Activated naive CD4-positive, alpha-beta T cell treated with anti-CD3 and anti-CD28 coated beads for 36 hours (primary cell): ENCODE measurements around the gene RBKS. TPM values are rescaled to one million over a fixed set of nuclear protein-coding genes. Genes with fewer than 3 reads are reported as not detected.

Experiments used
- CTCF ChIA-PET: fragments of 350-600 bp; sonication (Branson Sonifier 250); formaldehyde crosslinking; loops from one replicate; lab custom pipeline; 2021; ENCODE audit warnings: antibody characterized with exemption; lab: Charles Lee
- DNase-seq: peaks from one replicate; pipeline ENCODE4 v3.0.0-alpha.2; 2020
- H3K27ac Mint-ChIP-seq: one replicate; pipeline ENCODE4 v1.8.0; 2021; ENCODE audit warnings: mild to moderate bottlenecking, mixed read lengths
- H3K27me3 Mint-ChIP-seq: one replicate; pipeline ENCODE4 v1.8.0; 2021; ENCODE audit warnings: low read depth, mixed read lengths
- H3K36me3 Mint-ChIP-seq: one replicate; pipeline ENCODE4 v1.8.0; 2021; ENCODE audit warnings: low read depth, mixed read lengths
- H3K4me1 Mint-ChIP-seq: one replicate; pipeline ENCODE4 v1.8.0; 2021; ENCODE audit warnings: low read depth, mixed read lengths
- H3K4me3 Mint-ChIP-seq: one replicate; pipeline ENCODE4 v1.8.0; 2021; ENCODE audit warnings: mild to moderate bottlenecking, moderate library complexity, mixed read lengths
- H3K9me3 Mint-ChIP-seq: one replicate; pipeline ENCODE4 v1.8.0; 2021; ENCODE audit warnings: mixed read lengths
- intact Hi-C: fragments of 100-400 bp; cut with micrococcal nuclease; formaldehyde crosslinking; loops from one replicate; pipeline ENCODE4 v1.15.1; 2023
- total RNA-seq, 2 experiments: library from RNA; stranded (reverse); gene quantifications; one replicate each; pipeline ENCODE4 v1.2.3, GENCODE V29; 2021

Gene RBKS
- 1 to 10 TPM; 1.1 to 1.2 TPM for total RNA-seq

DNA sequence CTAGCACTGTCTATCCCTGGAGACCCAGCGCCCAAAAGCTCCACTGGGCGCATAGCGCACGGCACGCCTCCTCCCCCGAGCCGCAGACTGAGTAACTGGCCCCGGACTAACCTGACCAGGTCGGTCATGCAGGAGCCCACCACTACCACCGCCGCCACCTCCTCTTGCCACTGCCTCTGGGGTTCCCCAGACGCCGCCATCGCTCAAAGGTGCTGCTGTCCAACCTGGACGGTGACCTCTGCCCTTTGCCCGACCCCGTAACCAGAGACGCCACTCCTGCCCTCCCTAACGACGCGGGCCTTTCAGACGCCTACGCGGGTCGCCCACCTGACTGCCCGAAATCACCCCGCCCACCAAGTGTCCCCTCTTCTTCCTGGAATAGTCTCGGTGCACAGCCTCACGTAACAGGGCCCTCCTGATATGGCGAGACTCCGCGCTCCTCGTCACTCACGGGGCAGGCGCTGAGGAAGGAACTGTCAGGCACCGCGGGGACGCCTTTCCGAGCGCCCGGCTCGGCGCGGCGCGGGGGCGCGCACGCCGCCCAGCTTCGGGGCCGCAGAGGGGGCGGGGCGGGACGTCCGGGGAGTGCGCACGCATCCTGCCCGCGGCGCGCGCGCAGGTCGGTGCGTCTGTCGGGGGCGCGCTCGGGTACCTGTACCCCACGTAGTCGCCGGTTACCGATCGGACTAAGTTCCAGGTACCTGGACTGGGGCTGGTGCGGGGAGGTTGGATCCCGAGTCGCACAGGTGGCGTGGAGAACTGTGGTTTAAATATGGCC lies at the start of gene RBKS, which contains the start of gene BABAM2:
TSS of gene RBKS (minus strand) at position 242 of the 778 bp plus-strand sequence. CDS start at position 200, 42 bp downstream.
TSS of gene BABAM2 (plus strand) at position 584 of the 778 bp plus-strand sequence. CDS start 3,828 bp downstream, outside the sequence.
- DNase-seq = peak; percentile 88
- intact Hi-C loops = loop anchor here (1.0 to 5.0 kb wide), 6 partner anchors 12 to 522 kb away; partner anchors contain the start of gene FOSL2
- Mint-ChIP-seq H3K36me3 (peaks cover 18% of the 10 kb centered on the region), H3K27me3 (no peaks in the 10 kb centered on the region), H3K27ac (peak within 1 kb of the TSS; percentile 97), H3K9me3 (no peaks in the 10 kb centered on the region), H3K4me3 (peak within 1 kb of the TSS; percentile 96), H3K4me1 (peaks cover 47% of the 10 kb centered on the region)
- CTCF ChIA-PET = interaction anchor here (1.4 kb wide), 1 partner anchor 18 kb away, joined by 3 read pairs; no protein-coding TSS in a partner anchor

DNA sequence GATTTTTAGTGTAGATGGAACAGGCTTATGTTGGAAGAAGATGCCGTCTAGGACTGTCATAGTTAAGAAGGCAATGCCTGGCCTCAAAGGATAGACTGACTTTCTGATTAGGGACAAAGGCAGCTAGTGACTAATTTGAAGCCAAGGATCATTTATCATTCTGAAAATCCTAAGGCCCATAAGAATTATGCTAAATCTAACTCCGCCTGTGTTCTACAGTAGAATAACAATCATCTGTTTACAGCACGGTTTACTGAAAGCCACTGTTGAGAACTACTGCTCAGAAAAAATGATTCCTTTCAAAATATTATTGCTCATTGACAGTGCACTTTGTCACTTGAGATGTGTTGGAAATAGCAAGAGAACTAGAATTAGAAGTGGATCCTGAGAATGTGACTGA lies 44.8 kb upstream of the RBKS start:
- intact Hi-C loops = no loop called here
- H3K4me1 Mint-ChIP-seq = peaks cover 4% of the 10 kb centered on the region

DNA sequence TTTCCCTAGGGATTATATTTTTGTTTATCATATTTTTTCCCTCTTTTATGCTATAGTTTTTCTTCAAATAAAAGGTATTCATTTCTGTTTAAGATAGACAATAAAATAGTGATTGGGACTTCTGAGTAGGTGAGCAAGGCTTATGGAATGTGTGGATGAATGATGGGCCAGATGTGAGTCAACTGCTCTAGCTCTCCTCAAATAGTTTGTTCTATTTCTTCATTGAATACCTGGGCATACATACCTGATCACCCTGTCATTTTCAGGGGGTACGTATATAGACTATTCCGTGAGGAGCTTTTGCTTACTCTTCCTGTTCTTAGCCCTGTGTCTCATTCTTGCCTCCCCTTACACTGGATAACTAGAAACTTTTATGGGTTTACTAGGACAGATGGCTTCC lies 42.2 kb upstream of the RBKS start:
- CTCF ChIA-PET = no interaction called here
- H3K27ac Mint-ChIP-seq = no peak overlapping the region
- no peak overlapping the region for H3K4me3 Mint-ChIP-seq
- intact Hi-C loops = no loop called here
- no peak for DNase-seq
- peaks cover 4% of the 10 kb centered on the region for H3K4me1 Mint-ChIP-seq
- H3K9me3 Mint-ChIP-seq = no peaks in the 10 kb centered on the region
- H3K27me3 Mint-ChIP-seq = no peaks in the 10 kb centered on the region
- peaks cover 19% of the 10 kb centered on the region for H3K36me3 Mint-ChIP-seq

More for the DNA sequence above, 44.8 kb upstream of the RBKS start:
- Mint-ChIP-seq H3K27me3 (no peaks in the 10 kb centered on the region), H3K27ac (no peak overlapping the region), H3K4me3 (no peak overlapping the region), H3K9me3 (no peaks in the 10 kb centered on the region), H3K36me3 (peaks cover 13% of the 10 kb centered on the region)
- no peak for DNase-seq
- CTCF ChIA-PET = no interaction called here

DNA sequence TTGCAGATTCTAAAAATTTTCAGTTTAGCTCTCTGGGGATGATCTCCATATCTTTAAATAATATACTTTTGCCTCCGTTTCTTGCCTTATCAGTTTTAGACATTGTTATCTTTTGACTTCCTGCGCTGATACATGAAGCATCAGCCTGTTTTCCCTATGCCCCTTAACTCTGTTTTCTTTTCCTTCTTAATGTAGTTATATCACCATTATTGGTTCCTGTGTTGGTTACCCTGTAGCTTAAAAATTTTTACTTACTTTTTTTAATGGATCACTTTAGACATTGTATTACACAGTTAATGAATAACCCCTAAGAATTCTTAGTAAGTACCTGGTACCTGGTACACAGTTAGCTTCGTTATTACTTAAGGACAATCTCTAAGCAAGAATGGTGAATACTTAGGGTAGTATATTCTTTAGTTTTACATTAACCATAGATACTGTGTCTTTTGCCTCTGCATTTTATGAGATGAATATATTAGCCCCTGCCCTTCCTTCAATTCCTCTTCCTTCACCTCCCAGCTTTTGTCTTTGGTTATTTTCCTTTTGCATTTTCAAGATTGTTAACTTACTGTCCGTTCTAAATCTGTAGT lies 41.3 kb upstream of the RBKS start:
- Mint-ChIP-seq H3K27ac (no peak overlapping the region), H3K27me3 (no peaks in the 10 kb centered on the region), H3K9me3 (no peaks in the 10 kb centered on the region), H3K4me3 (no peak overlapping the region), H3K36me3 (peaks cover 19% of the 10 kb centered on the region), H3K4me1 (no peaks in the 10 kb centered on the region)
- intact Hi-C loops = no loop called here
- DNase-seq = no peak
- CTCF ChIA-PET = interaction anchor here (1.1 kb wide), 1 partner anchor 248 kb away, joined by 3 read pairs; no protein-coding TSS in a partner anchor

DNA sequence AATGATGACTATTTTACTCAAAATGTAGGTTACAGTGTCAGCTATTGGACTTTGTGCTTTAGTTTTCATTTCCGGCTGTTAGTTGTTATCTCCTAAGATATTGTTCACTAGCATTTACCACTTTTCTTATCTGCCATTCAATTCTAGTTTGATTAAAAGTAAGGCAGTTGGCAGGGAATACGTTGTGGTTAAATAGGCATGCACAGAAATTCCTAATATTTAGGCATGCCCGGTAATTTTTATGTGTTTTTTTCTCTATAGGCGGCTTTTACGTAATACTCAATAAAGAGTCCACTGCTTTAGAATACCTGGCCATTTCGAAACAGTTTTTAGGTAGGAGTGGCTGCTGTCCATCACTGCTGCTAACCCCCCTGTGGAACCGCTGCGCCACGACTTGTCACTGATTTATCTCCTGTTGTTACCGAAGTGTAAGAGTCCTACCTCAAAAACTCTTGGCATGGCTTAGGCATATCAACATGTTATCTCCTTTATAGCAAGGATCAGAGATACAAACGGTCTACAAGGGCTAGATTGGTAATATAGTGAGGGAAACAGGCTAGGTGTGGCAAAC lies 39.8 kb upstream of the RBKS start:
- Mint-ChIP-seq H3K27ac (no peak overlapping the region), H3K36me3 (peaks cover 20% of the 10 kb centered on the region), H3K4me3 (no peak overlapping the region), H3K27me3 (no peaks in the 10 kb centered on the region), H3K4me1 (no peaks in the 10 kb centered on the region), H3K9me3 (no peaks in the 10 kb centered on the region)
- DNase-seq = no peak
- intact Hi-C loops = no loop called here
- CTCF ChIA-PET = interaction anchor here (0.6 to 1.0 kb wide), 2 partner anchors 20 to 213 kb away, joined by 3 read pairs; no protein-coding TSS in a partner anchor

DNA sequence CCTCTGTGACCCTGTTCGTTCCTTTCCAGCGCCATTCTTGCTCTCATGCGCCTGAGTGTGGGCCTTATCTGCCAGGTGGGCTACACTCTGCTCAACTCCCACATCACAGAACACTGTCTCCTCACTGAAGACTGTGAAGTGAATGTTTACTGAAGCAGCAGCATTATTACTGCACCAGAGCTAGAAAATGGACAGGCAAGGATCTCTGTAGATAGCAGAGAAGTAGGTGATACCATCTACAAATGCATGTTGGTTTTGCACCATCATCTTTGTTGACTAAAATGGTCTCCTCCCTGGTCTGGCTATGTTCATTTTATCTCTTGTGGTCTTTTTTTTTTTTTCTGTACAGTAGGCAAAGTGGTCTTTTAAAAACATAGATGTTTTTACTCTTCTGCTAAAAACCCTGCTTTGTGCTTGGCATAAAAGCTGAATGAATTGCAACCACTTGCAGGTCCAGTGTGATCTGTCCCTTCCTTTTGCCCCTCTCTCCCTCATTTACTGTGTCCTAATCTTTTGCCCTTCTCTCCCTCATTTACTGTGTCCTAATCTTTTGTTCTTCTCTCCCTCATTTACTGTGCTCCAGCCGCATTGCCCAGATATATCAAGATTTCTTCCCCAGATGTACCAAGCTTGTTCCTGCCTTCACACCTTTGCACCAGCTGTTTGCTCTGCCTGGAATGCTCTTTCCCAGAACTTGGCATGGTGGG lies 35.7 kb upstream of the RBKS start:
- CTCF ChIA-PET = no interaction called here
- H3K9me3 Mint-ChIP-seq = no peaks in the 10 kb centered on the region
- H3K27ac Mint-ChIP-seq = no peak overlapping the region
- peaks cover 13% of the 10 kb centered on the region for H3K36me3 Mint-ChIP-seq
- intact Hi-C loops = no loop called here
- no peak overlapping the region for H3K4me3 Mint-ChIP-seq
- no peaks in the 10 kb centered on the region for H3K4me1 Mint-ChIP-seq
- no peak for DNase-seq
- no peaks in the 10 kb centered on the region for H3K27me3 Mint-ChIP-seq

DNA sequence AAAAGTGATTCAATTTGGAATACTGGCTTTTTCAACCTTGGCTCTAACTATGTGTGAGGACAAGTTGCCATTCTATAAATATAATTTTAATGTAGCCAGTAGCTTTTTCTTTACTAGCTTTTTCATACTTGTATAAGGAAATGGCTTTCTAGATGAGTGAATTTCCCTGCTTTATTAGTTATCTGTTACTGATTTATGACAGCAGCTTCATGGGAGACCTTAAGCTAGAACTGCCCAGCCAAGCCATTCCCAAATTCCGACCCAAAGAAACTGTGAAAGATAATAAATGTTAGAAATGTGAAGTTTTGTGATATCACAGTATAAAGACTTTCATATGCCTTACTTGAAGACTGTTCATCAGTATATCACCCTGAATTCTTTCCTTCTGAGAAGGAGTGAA lies 32.7 kb upstream of the RBKS start:
- DNase-seq = no peak
- intact Hi-C loops = no loop called here
- Mint-ChIP-seq H3K36me3 (peaks cover 6% of the 10 kb centered on the region), H3K4me3 (no peak overlapping the region), H3K9me3 (no peaks in the 10 kb centered on the region), H3K27me3 (no peaks in the 10 kb centered on the region), H3K27ac (no peak overlapping the region), H3K4me1 (peaks cover 11% of the 10 kb centered on the region)
- CTCF ChIA-PET = interaction anchor here (0.6 kb wide), 1 partner anchor 325 kb away, joined by 3 read pairs; no protein-coding TSS in a partner anchor

DNA sequence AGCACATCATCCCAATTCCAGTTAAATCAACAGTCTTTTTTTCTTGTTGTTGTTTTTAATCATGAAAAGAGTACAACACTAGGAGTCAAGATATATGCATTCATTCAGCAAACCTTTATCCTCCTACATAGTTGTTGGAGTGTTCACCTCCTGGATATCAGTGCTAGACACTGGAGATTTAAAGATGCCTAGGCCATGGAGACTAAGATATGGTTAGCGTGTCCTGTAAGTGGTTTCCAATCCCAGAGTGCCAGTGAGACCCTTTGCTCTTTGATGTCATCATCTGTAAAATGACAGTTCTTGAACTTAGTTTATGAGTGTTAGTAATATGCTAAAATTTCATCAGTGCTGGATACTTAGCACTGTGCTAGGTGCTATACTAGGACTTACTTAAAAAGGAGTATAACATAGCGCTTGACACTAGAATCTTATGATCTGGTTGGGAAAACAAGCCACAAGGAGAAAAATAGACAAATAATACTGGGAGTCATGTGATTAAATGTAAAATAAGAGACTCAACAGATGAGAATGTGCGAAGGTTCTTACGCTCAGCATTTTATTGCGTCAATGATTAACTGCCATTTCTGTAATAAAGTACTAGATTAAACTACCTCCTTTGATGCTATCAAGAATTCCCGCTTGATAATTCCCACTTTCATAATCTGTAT lies 31.8 kb upstream of the RBKS start:
- peaks cover 11% of the 10 kb centered on the region for H3K4me1 Mint-ChIP-seq
- intact Hi-C loops = no loop called here

DNA sequence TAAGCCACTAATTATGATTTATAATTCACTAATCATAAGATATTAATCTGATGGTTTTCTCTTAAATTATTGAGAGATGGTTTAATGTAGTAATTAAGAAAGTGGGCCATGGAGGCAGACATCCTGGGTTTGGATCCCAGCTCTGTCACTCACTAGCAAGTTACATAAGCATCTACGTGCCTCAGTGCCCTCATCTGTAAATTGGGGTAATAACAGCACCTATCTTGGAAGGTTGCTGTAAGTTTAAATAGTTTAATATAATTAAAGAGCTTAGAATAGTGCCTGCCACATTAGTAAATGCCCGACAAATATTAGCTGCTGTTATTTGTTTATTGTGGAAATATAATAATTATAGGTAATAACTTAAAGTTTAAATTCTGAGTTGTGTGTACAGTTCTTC lies 31.2 kb upstream of the RBKS start:
- CTCF ChIA-PET = no interaction called here
- no peak overlapping the region for H3K27ac Mint-ChIP-seq

More for the DNA sequence above, 31.8 kb upstream of the RBKS start:
- CTCF ChIA-PET = no interaction called here
- no peak overlapping the region for H3K4me3 Mint-ChIP-seq
- peak overlapping the region; percentile 16 for H3K27ac Mint-ChIP-seq
- no peaks in the 10 kb centered on the region for H3K9me3 Mint-ChIP-seq
- H3K36me3 Mint-ChIP-seq = peaks cover 5% of the 10 kb centered on the region
- no peaks in the 10 kb centered on the region for H3K27me3 Mint-ChIP-seq
- DNase-seq = no peak

DNA sequence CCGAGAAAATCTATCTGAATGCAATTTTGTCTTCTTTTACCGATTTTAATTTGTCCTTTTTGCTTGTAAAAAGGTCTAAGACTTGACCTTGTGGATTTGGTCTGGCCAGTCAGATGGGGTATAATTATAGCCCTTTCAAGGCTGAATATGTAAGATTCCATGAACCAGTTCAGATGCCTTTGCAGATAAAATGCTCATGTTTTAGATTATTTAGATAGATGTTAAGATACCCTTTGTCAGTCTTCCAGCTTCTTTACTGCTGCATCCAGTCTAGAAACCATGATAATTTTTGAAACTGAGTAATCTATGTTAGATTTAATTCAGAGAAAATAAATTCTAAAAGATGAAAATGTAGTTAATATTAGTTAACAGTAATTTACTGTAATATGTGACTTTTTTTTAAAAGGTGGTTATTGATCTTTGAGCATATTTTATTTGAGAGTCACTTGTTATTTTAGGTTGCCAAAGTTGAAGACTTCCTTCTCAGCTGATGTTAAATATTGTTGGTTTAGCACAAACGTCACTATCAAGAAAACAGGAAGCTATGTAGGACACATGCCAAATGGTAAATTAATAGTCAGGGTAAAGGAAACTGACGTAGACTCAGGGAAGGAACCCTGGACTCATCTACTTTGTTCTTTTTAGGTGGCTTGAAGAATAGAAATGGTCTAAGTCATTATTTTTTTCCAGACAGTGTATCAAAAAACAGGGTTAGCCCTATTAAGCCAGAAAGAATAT lies 30.1 kb upstream of the RBKS start:
- DNase-seq = no peak
- H3K27ac Mint-ChIP-seq = no peak overlapping the region
- H3K4me1 Mint-ChIP-seq = peaks cover 11% of the 10 kb centered on the region
- no peaks in the 10 kb centered on the region for H3K9me3 Mint-ChIP-seq
- CTCF ChIA-PET = no interaction called here
- no peaks in the 10 kb centered on the region for H3K27me3 Mint-ChIP-seq
- peaks cover 4% of the 10 kb centered on the region for H3K36me3 Mint-ChIP-seq
- intact Hi-C loops = no loop called here
- no peak overlapping the region for H3K4me3 Mint-ChIP-seq

More for the DNA sequence above, 31.2 kb upstream of the RBKS start:
- H3K4me3 Mint-ChIP-seq = no peak overlapping the region
- intact Hi-C loops = no loop called here
- DNase-seq = no peak
- peaks cover 11% of the 10 kb centered on the region for H3K4me1 Mint-ChIP-seq
- no peaks in the 10 kb centered on the region for H3K27me3 Mint-ChIP-seq
- no peaks in the 10 kb centered on the region for H3K9me3 Mint-ChIP-seq
- H3K36me3 Mint-ChIP-seq = peaks cover 5% of the 10 kb centered on the region

DNA sequence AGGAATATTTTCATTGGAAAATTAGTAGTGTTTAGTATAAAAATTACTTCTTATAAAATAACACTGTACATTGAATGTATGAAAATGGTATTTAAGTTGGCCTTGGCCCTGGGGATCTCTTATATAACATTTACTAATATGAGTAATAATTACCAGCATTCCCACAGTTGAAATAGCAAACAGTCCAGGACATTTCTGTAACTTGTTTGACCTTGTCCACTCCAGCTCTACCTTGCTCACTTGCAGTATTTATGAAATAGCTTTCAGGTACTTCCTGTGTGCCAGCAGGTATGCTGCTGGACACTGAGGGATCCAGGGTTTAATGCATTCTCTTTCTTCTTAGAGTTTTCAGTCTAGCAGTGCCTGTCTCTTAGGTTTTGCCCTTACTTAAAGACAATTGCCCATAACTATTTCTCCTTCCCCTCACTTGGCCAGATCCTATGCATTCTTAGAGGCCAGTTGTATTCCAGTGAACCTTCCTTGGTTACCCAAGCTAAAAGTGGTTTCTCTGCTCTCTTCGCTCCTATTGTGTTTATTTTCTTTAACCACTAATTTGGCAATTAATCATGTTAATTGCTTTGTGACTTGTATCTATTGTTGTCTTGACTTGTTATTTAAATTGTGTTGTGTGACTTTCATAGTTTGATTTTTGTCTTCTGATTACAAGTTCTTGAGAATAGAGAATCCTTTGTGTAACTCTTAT lies 26.3 kb upstream of the RBKS start:
- Mint-ChIP-seq H3K9me3 (no peaks in the 10 kb centered on the region), H3K4me3 (no peak overlapping the region), H3K36me3 (peaks cover 5% of the 10 kb centered on the region), H3K4me1 (peaks cover 16% of the 10 kb centered on the region), H3K27me3 (no peaks in the 10 kb centered on the region), H3K27ac (no peak overlapping the region)
- CTCF ChIA-PET = no interaction called here
- DNase-seq = no peak
- intact Hi-C loops = no loop called here
